Testis (tissue), 3 donors: ENCODE measurements around the gene ADARB1. TPM values are rescaled to one million over a fixed set of nuclear protein-coding genes. Genes with fewer than 3 reads are reported as not detected.
A peak's percentile ranks its signal among the peaks of the same experiment; 100 is the strongest.

Source experiments
- DNase-seq: peaks from one replicate; pipeline ENCODE4 v3.0.0-alpha.2; 2019
- H3K27ac ChIP-seq, 2 donors: fragments of 200-600 bp; sonication (generic); one replicate each; pipeline ENCODE4 v1.5.1; 2019
- H3K27me3 ChIP-seq: fragments of 200-600 bp; sonication (generic); one replicate; pipeline ENCODE4 v1.5.1; 2019
- H3K36me3 ChIP-seq: fragments of 200-600 bp; sonication (generic); one replicate; pipeline ENCODE4 v1.5.1; 2017; ENCODE audit warnings: low read depth; ENCODE audit errors: missing control alignments
- H3K4me1 ChIP-seq: fragments of 200-600 bp; sonication (generic); one replicate; pipeline ENCODE4 v1.5.1; 2019
- H3K4me3 ChIP-seq, 2 donors: fragments of 200-600 bp; sonication (generic); one replicate each; pipeline ENCODE4 v1.5.1; 2017 to 2019
- H3K9me3 ChIP-seq: fragments of 200-600 bp; sonication (generic); one replicate; pipeline ENCODE4 v1.5.1; 2017
- CTCF ChIP-seq, 3 experiments: fragments of 450-650 bp in 2 of 3; fragments of 200-600 bp in 1 of 3; sonication (generic) in 1 of 3; IDR thresholded peaks; one replicate each; pipeline ENCODE4 v1.5.1; 2016 to 2019; ENCODE audit warnings: antibody characterized with exemption in 3 of 3, mild to moderate bottlenecking in 2 of 3, moderate library complexity in 1 of 3
- POLR2A ChIP-seq: fragments of 450-650 bp; IDR thresholded peaks from one replicate; pipeline ENCODE4 v1.6.1; 2017; ENCODE audit warnings: antibody characterized with exemption, mild to moderate bottlenecking, moderate library complexity
- WGBS, 2 donors: methylation state at CpG; one replicate each; pipeline ENCODE4 v1.1.5; 2018; 5-methylcytosine and 5-hydroxymethylcytosine counted together
- intact Hi-C: fragments of 100-400 bp; cut with DNase I; formaldehyde crosslinking; loops from one replicate; pipeline ENCODE4 v1.15.1; 2023; ENCODE audit warnings: low total_unique reads
- polyA plus RNA-seq: library from polyadenylated mRNA; stranded (reverse); fragments of 350-450 nt; fragmentation: Illumina TruSeq; extraction: RNeasy Lipid Tissue Mini Kit (QIAGEN cat#74804); gene quantifications from one replicate; pipeline ENCODE4 v1.2.3, GENCODE V29; 2014; ENCODE audit warnings: low read depth, low replicate concordance; ENCODE audit not compliant: insufficient read depth
- total RNA-seq, 2 donors: library from RNA; depleted of rRNA; stranded (reverse); fragments of >200 nt; gene quantifications; one replicate each; pipeline ENCODE4 v1.2.3, GENCODE V29; 2016

ADARB1 gene
- total and polyA plus RNA-seq, 3 donors from 2014 or later: 17.6 to 23.0 (median 17.6) TPM

GRCh38 chr21:45176141-45176540 lies 101.8 kb downstream of the ADARB1 start:
- Histone ChIP-seq H3K4me3 (peak overlapping the region in 1 of 2 donors; percentile 19), H3K9me3 (no peaks in the 10 kb centered on the region), H3K27ac (no peak overlapping the region), H3K36me3 (no peaks in the 10 kb centered on the region), H3K27me3 (no peaks in the 10 kb centered on the region), H3K4me1 (no peaks in the 10 kb centered on the region)
- no peak for DNase-seq
- WGBS, 2 donors: 90 to 92% methylated on average over 16 of the region's 16 CpGs
- TF ChIP-seq POLR2A (no peak), CTCF (IDR thresholded peaks at IDR 0.05) (no peak)
- intact Hi-C loops: no loop called here

- TF ChIP-seq CTCF (IDR thresholded peaks at IDR 0.05): no peak
- TF ChIP-seq POLR2A: no peak
- no peak overlapping the region for H3K27ac ChIP-seq
- peak; percentile 49 for DNase-seq
- no peaks in the 10 kb centered on the region for H3K36me3 ChIP-seq
- intact Hi-C loops: no loop called here
- no peaks in the 10 kb centered on the region for H3K9me3 ChIP-seq
- H3K27me3 ChIP-seq: no peaks in the 10 kb centered on the region
- 81 to 83% methylated on average over 5 to 6 of the region's 6 CpGs for WGBS, 2 donors
- peak overlapping the region in 1 of 2 donors; percentile 19 for H3K4me3 ChIP-seq
- no peaks in the 10 kb centered on the region for H3K4me1 ChIP-seq
Observed at GRCh38 chr21:45177039-45177438, 102.7 kb downstream of the ADARB1 start.

GRCh38 chr21:45178070-45178608 lies 103.8 kb downstream of the ADARB1 start:
- Histone ChIP-seq H3K9me3 (no peaks in the 10 kb centered on the region), H3K27me3 (no peaks in the 10 kb centered on the region), H3K27ac (no peak overlapping the region), H3K4me1 (no peaks in the 10 kb centered on the region), H3K4me3 (no peak overlapping the region), H3K36me3 (no peaks in the 10 kb centered on the region)
- DNase-seq: no peak
- TF ChIP-seq POLR2A (no peak), CTCF (IDR thresholded peaks at IDR 0.05) (no peak)
- intact Hi-C loops: no loop called here
- WGBS, 2 donors: 94 to 95% methylated on average over 10 to 12 of the region's 12 CpGs

GRCh38 chr21:45178971-45179370 lies 104.6 kb downstream of the ADARB1 start:
- H3K27ac ChIP-seq: no peak overlapping the region
- no peak overlapping the region for H3K4me3 ChIP-seq
- TF ChIP-seq CTCF (IDR thresholded peaks at IDR 0.05): no peak
- TF ChIP-seq POLR2A: no peak
- H3K27me3 ChIP-seq: no peaks in the 10 kb centered on the region
- no peak for DNase-seq
- no peaks in the 10 kb centered on the region for H3K4me1 ChIP-seq
- H3K36me3 ChIP-seq: no peaks in the 10 kb centered on the region
- WGBS, 2 donors: 94 to 95% methylated on average over 11 of the region's 11 CpGs
- intact Hi-C loops: no loop called here
- no peaks in the 10 kb centered on the region for H3K9me3 ChIP-seq

GRCh38 chr21:45179568-45180245 lies 105.3 kb downstream of the ADARB1 start:
- WGBS, 2 donors: 93 to 94% methylated on average over 16 to 20 of the region's 20 CpGs
- no peak for DNase-seq
- Histone ChIP-seq H3K27ac (no peak overlapping the region), H3K9me3 (no peaks in the 10 kb centered on the region), H3K4me1 (no peaks in the 10 kb centered on the region), H3K4me3 (no peak overlapping the region), H3K36me3 (no peaks in the 10 kb centered on the region), H3K27me3 (no peaks in the 10 kb centered on the region)
- no peak for TF ChIP-seq CTCF (IDR thresholded peaks at IDR 0.05)
- no peak for TF ChIP-seq POLR2A
- intact Hi-C loops: no loop called here
